Pulmonary artery endothelial cell (primary cell): ENCODE data around the gene TP53I11. TPM values are rescaled to one million over a fixed set of nuclear protein-coding genes. Genes with fewer than 3 reads are reported as not detected.

Experiments used
- DNase-seq: peaks from one replicate; pipeline ENCODE4 v3.0.0-alpha.2; 2011; ENCODE audit warnings: low read depth, low spot score
- total RNA-seq: library from RNA; depleted of rRNA; stranded (reverse); fragments of >200 nt; gene quantifications from 2 replicates; pipeline ENCODE4 v1.2.3, GENCODE V29; 2014

TP53I11 gene
- total RNA-seq, 1 donor from 2014 or later: 24.1 TPM

DNA sequence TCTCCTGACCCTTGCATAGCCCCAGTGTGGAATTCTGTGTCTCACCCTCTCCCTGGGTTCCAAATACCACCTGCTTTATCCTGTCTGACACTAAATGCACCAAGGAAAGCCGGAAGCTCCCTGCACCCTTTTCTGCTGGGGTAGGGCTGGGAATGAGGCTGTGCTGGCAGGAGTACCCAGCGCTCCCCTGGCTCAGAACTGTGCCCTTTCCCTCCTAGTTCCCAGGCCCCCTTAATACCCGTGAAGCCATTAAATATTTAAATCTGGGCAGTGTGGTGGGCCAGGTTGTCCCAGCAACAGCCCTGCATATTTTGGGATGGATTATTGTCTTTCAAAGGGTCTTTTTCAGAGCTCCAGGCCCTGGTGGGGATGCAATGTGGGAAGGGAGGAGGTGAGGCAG is 63.0 kb downstream of the TP53I11 start:
- no peak for DNase-seq

DNA sequence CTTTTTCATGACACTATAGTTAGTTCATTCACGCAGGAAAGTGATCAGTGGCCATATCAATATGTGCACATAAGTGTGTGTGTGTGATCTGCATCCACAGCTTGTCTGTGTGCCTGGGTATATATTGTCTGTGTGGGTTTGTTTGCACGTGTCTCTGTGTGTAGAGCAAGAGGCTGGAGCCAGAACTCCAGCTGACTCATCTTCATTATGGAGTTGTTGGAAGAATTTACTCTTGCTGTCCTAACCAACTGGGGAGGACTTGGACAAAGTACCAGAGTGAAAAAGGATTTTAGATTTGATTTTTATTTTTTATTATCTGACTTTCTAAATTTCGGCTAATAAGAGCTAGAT is 63.9 kb downstream of the TP53I11 start:
- no peak for DNase-seq

DNA sequence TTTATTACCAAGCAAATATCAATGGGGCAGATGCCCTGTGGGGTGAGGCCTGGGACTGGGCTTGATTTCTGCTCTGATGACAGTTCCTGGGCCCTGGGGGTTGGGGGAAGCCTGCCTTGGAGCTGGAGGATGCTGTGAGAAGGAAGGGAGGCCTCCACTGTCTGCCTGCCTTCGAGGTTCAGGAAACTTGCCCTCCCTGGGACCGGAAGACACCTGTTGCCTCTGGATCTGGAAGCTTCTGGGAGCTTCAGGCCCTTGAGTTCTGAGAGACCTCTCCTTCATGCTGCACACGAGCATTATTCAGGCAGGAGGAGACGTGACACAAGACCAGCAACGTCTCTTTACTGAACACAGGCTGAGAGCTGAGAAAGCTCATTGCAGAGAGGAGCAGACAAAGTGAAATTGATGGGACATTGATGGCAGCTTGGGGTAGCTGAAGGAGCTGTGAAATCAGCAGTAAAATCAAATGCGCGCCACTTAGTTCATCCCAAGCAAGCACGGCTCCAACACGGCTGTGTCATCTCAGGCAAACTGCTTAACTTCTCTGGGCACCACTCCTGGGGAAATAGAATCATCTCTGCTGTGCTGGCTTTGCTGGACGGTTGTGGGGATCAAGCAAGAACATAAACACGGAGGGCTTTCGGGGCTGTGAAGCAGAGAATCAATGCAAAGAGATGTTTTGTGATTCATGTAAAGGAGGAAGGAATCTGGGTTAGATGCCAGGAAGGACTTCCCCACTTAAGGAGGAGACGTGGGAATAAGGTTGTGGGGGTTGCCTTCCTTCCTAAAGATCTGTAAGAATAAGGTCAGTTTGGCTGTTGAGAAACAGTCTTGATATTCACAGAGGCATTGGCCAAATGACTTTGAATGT is 64.5 kb downstream of the TP53I11 start:
- no peak for DNase-seq

DNA sequence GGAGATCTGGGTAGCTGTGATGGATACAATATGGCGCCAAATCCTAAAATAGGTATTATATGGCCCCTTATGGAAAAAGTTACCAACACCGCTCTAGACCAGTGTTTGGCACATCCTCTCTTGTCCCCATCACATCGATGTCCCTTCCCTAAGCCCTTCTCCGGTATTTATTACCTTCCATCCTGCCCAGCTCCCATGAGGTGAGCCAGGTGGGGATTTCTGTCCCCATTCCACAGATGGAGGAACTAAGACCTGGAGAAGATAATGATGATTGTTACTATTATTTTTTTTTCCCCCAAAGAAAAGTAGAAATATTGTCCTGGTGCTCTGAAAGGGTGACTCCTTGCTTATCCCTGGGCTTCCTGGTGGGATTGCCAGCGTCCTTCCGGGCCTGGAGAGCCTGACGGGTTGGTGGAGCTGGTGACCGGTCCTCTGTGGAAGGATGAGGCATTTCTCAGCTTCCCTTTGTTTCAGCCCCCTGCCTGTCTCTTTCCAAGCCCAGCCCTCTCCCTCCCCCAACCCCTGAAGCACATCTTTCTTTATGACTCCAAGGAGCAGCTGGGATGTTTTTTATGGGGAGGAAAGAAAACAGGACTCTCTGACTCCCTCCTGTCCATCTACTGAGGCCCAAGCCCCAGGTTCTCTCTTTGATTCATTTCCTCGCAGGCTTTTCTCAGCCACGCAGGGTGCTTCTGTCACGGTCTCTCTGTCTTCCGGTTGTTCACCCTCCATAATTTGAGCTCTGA is 65.4 kb downstream of the TP53I11 start:
- DNase-seq: no peak

DNA sequence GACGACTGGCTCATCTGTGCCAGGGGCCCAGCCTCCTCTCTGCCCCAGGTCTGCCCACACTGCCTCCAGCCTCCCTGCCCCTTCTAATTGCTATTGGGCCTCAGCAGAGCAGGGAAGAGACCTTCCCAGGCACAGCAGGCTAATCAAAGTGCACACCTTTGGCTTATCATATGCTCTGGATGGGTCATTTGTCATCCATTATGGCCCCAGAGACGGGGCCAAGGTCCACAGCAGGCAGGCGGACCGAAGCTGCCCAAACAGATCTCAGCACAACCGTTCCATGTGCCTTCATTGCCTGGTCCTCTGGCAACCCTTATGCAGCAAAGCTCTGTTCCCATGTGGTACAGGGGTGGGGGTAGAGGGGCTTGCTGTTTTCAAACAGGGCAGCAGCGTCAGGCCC is 66.6 kb downstream of the TP53I11 start:
- no peak for DNase-seq

DNA sequence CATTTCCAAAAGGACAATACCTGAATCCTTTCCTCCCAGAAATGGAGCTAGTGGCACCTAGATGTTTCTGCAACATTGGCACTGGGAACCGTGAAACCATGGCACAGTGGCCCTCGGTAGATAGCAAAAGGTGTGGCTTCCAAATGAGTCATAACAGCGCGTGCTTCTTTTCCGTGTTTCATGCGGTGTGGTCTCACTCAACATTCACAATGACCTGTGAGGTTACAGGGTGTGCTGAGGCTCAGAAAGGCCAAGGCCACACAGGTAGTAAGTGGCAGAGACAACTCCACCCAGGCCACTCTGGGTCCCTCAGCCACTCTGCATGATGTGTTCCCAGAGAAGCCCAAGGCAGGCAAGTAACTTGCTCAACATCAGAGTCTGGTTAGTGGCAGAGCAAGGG is 67.4 kb downstream of the TP53I11 start:
- DNase-seq: no peak

Other genes starting within 250 kb of the TP53I11 start
- 11.1 and 11.5 TPM in 2 replicates for gene TSPAN18, start 223.9 kb downstream of the TP53I11 start, total RNA-seq
- gene PRDM11, start 195.8 kb upstream of the TP53I11 start, total RNA-seq: 6.0 and 8.8 TPM in 2 replicates